ENCODE data around the gene ATXN3L.

Gene ATXN3L

DNA sequence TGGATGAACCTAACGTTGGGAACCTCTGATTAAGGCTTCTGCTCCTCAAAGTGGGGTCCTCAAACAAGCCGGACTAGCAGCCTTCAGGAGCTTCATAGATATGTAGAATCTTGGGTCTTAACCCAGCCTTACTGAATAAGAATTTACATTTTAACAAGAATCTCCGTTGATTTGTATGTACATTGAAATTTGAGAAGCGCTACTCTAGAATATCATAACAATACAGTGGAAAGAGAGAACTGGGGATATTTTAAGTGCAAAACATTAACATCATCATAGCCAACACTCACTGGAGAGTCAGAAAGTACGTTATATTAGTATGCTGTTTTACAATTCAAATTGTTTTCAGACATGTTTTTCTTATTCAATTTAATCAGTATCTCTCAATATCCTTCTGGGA lies 31.2 kb downstream of the ATXN3L start:
- no peak overlapping the region for H3K4me3 Mint-ChIP-seq
- H3K36me3 Mint-ChIP-seq (ENCODE audit: low read depth): no peaks in the 10 kb centered on the region
- no peak for DNase-seq
- no peak overlapping the region for H3K27ac Mint-ChIP-seq
- H3K4me1 Mint-ChIP-seq (ENCODE audit: low read depth): no peaks in the 10 kb centered on the region
- H3K27me3 Mint-ChIP-seq: peaks cover 55% of the 10 kb centered on the region
- H3K9me3 Mint-ChIP-seq: peaks cover 11% of the 10 kb centered on the region

DNA sequence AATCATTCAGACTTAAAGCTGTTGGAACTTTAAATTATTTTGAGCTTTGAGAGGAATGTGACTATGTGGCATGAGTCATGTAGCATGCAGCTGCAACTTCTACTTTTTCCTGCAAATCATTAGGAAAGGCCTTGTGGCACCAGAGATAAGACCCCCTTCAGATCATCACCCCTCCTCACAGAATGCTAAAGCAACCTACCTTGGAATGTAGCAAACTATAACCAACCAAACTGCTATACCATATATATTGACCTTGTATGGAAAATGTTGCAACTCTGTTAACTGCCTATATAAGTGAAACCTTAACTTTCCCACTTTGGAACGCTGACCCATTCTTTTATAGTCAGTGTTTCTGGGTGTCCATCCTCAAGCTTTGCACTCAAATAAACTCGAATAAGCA lies 32.0 kb downstream of the ATXN3L start:
- Mint-ChIP-seq H3K27ac (no peak overlapping the region), H3K27me3 (peaks cover 57% of the 10 kb centered on the region), H3K4me3 (no peak overlapping the region), H3K9me3 (peaks cover 11% of the 10 kb centered on the region), H3K4me1 (ENCODE audit: low read depth) (no peaks in the 10 kb centered on the region), H3K36me3 (ENCODE audit: low read depth) (no peaks in the 10 kb centered on the region)
- no peak for DNase-seq

DNA sequence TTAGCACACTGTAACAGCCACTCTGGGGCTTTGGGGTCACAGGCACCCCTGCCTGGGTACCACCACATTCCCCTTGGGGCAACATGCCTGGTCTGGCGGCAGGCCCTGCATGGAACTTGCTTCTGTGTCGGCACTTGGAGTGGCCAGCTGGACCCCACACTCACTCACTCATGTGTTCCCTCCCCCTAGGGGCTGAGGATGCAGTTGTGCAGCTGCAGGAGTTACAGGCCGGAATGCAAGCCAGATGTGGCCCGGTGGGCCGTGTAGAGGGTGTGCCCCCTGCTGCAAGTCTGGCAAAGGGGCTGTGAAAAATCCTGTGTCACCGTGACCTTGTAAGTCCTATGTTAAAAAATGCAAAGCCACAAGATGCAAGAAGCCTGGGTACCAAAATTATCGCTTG lies 34.2 kb downstream of the ATXN3L start:
- Mint-ChIP-seq H3K4me1 (ENCODE audit: low read depth) (no peaks in the 10 kb centered on the region), H3K9me3 (peaks cover 11% of the 10 kb centered on the region), H3K36me3 (ENCODE audit: low read depth) (no peaks in the 10 kb centered on the region), H3K27me3 (peaks cover 71% of the 10 kb centered on the region), H3K4me3 (no peak overlapping the region), H3K27ac (no peak overlapping the region)
- DNase-seq: no peak

DNA sequence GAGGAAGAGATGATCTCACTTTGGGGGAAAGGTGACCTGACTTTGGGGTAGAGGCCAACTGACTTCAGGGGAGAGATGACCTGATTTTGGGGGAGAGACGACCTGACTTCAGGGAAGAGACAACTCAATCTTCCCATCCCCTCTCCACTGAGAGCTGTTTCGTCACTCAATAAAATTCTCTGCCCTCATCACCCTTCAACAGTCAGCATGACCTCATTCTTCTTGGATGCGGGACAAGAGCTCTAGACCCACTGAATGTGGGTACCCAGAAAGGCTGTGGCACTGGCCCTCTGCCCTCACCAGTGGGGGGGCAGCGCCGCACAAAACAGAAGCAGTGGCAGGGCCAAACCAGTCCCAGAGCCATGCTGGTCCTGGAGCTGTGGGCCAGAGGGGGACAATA lies 34.6 kb downstream of the ATXN3L start:
- no peak for DNase-seq
- Mint-ChIP-seq H3K27me3 (peaks cover 70% of the 10 kb centered on the region), H3K27ac (no peak overlapping the region)

DNA sequence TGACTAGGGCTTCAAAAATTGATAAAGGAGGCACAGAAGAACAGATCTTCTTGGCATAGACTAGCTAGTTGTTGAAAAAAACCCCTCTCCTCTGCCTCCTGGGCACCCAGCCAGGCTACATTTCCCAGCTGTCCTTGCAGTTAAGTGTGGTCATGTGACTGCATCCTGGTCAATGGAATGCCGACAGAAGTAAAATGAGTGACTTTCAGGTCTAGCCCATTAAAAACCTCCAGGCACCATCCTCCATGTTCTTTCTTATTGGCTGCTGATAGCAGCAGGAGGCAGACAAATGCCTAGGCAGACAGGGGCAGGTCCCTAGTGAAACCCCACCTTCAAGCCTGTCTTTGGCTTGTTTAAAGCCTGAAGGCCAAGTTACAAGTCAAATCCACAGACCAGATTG lies 35.3 kb downstream of the ATXN3L start:
- no peak overlapping the region for H3K27ac Mint-ChIP-seq
- no peaks in the 10 kb centered on the region for H3K4me1 Mint-ChIP-seq (ENCODE audit: low read depth)
- H3K4me3 Mint-ChIP-seq: no peak overlapping the region
- H3K9me3 Mint-ChIP-seq: peaks cover 11% of the 10 kb centered on the region
- H3K36me3 Mint-ChIP-seq (ENCODE audit: low read depth): no peaks in the 10 kb centered on the region
- H3K27me3 Mint-ChIP-seq: peaks cover 69% of the 10 kb centered on the region
- DNase-seq: no peak

More for the DNA sequence above, 34.6 kb downstream of the ATXN3L start:
- Mint-ChIP-seq H3K9me3 (peaks cover 11% of the 10 kb centered on the region), H3K4me3 (no peak overlapping the region), H3K36me3 (ENCODE audit: low read depth) (no peaks in the 10 kb centered on the region), H3K4me1 (ENCODE audit: low read depth) (no peaks in the 10 kb centered on the region)

DNA sequence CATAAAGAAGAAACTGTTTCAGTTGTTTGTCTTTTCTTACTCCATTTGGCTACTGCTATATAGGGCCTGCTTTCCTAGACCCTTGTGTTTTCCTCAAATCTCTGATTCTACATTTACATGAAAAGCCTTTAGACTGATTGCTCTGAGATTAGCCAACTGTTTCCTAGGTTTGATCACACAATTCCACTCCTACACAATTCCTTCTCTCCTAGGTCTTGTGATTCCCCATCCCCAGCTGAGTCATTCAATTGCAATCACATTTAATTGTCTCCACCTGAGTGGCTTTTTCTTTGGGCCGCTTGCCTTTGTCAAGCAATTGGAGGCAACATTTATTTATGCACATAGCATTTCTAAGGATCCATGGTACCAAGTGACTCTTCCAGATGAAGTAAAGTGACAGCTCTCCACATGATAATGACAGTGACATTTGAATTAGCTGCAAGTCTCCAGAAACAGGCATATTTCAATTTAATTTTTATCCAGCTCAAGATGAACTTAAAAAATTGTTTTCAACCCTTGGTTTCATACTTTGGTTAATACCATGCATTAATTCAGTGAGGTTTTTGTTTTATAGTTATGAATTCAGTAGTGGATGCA lies 35.8 kb downstream of the ATXN3L start:
- Mint-ChIP-seq H3K27ac (no peak overlapping the region), H3K4me1 (ENCODE audit: low read depth) (no peaks in the 10 kb centered on the region), H3K27me3 (peaks cover 66% of the 10 kb centered on the region), H3K9me3 (peaks cover 11% of the 10 kb centered on the region), H3K4me3 (no peak overlapping the region), H3K36me3 (ENCODE audit: low read depth) (no peaks in the 10 kb centered on the region)
- DNase-seq: no peak

DNA sequence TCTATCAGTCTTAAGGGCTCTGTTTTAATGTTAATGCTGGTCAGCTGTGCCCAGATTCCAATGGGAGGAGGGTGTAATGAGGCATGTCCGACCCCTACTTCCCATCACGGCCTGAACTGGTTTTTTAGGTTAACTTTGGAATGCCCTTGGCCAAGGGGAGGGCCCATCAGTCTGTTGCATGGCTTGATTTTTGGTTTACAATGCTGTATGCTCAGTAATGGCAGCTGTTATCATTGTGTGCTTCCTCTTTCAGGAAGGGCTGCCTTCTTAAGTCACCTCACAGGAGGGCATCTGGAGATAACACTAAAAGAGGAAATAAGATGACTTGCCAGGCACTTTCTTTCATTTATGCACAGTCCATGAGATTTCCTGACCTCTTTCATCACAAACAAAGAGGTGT lies 36.3 kb downstream of the ATXN3L start:
- Mint-ChIP-seq H3K4me1 (ENCODE audit: low read depth) (no peaks in the 10 kb centered on the region), H3K27ac (no peak overlapping the region), H3K9me3 (peaks cover 11% of the 10 kb centered on the region), H3K36me3 (ENCODE audit: low read depth) (no peaks in the 10 kb centered on the region), H3K27me3 (peaks cover 67% of the 10 kb centered on the region), H3K4me3 (no peak overlapping the region)
- no peak for DNase-seq

DNA sequence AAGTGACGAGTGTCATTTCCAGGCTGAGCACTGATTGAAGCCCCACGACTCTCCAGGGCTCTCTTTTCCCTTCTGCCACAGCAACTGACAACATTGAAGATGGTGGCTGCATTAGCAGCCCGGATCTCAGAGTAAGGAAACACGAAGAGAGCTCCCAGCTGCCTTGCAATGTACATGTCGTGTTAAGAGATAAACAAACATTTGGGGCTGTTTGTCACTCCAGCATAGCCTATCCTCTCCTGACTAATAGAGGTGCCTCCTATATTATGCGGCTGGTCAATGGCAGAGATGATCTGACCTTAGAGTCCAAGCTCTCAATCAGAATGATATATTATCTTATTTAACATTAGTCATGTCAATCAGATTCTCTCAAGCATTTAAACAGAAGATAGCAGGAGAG lies 38.6 kb downstream of the ATXN3L start:
- H3K36me3 Mint-ChIP-seq (ENCODE audit: low read depth): no peaks in the 10 kb centered on the region
- H3K4me3 Mint-ChIP-seq: no peak overlapping the region
- H3K9me3 Mint-ChIP-seq: peaks cover 11% of the 10 kb centered on the region
- H3K4me1 Mint-ChIP-seq (ENCODE audit: low read depth): no peaks in the 10 kb centered on the region
- no peak overlapping the region for H3K27ac Mint-ChIP-seq
- H3K27me3 Mint-ChIP-seq: peaks cover 65% of the 10 kb centered on the region
- no peak for DNase-seq

DNA sequence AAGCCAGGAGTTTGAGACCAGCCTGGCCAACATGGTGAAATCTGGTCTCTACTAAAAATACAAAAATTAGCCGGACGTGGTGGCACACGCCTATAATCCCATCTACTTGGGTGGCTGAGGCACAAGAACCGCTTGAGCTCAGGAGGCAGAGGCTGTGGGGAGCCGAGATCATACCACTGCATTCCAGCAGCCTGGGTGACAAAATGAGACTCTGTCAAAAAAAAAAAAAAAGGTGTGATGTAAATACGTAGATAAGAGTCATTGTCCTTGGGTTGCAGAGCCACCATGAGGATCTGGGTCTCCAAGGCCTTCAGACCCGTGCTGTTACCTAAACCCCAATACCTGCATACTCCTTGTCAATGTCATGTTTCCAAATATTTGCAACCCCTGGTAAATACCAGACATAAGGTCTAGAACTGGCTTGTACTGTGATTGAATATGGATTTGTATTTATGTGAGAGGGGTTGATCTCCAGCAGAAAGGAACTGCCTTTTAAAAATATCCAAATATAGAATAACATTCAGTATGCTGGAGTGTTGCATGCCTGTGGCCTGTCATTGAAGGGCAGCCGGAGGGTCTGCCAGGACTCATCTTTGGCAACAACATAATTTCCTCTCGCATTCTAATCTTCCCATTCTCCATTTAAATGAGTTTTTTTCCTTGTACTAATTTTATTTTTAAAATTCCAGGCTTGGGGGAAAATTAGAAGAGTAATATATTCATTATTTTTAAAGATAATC lies 40.4 kb downstream of the ATXN3L start:
- no peaks in the 10 kb centered on the region for H3K4me1 Mint-ChIP-seq (ENCODE audit: low read depth)
- peaks cover 4% of the 10 kb centered on the region for H3K9me3 Mint-ChIP-seq
- no peak for DNase-seq
- H3K36me3 Mint-ChIP-seq (ENCODE audit: low read depth): no peaks in the 10 kb centered on the region
- H3K4me3 Mint-ChIP-seq: no peak overlapping the region
- H3K27ac Mint-ChIP-seq: no peak overlapping the region
- H3K27me3 Mint-ChIP-seq: peaks cover 70% of the 10 kb centered on the region

DNA sequence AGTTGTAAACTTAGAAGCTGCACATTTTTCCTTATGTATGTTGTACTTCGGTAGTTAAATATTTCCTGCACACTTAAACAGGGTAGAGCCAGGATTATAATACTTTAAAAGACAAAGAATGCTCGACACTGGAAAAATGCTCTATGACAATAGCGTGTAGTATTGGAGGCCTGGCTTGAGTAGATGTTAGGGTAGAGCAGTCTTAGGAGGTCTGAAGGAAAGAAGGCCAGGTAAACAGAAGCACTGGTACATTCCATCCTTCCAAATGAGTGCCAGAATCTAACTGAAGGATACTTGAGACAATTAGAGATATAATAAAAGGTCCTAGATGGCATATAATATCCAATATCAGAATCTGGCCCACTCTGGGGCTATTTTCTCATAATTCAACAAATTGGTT lies 42.3 kb downstream of the ATXN3L start:
- DNase-seq: no peak
- H3K27ac Mint-ChIP-seq: no peak overlapping the region
- H3K27me3 Mint-ChIP-seq: peaks cover 67% of the 10 kb centered on the region
- H3K9me3 Mint-ChIP-seq: no peaks in the 10 kb centered on the region
- no peaks in the 10 kb centered on the region for H3K4me1 Mint-ChIP-seq (ENCODE audit: low read depth)
- H3K4me3 Mint-ChIP-seq: no peak overlapping the region
- H3K36me3 Mint-ChIP-seq (ENCODE audit: low read depth): no peaks in the 10 kb centered on the region

DNA sequence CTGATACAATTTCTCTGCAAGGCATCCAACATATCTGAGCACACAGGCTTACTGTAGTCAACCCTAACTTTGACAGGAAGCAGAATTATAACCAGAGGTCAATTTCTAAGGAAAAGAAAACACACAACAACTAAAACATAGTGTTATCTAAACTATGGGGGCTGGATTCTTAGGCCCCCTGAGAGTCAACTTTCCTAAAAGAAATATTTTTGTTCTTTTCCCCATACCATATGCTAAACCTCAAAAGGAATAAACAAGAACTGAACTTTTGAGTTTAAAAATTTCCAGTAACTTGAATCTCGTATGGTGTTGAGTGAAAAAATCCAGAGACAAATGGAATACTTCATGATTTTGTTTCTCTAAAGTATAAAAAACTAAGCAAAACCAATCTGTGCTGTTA lies 42.9 kb downstream of the ATXN3L start:
- Mint-ChIP-seq H3K27me3 (peaks cover 67% of the 10 kb centered on the region), H3K4me3 (no peak overlapping the region), H3K36me3 (ENCODE audit: low read depth) (no peaks in the 10 kb centered on the region), H3K9me3 (no peaks in the 10 kb centered on the region), H3K27ac (no peak overlapping the region), H3K4me1 (ENCODE audit: low read depth) (no peaks in the 10 kb centered on the region)
- no peak for DNase-seq

DNA sequence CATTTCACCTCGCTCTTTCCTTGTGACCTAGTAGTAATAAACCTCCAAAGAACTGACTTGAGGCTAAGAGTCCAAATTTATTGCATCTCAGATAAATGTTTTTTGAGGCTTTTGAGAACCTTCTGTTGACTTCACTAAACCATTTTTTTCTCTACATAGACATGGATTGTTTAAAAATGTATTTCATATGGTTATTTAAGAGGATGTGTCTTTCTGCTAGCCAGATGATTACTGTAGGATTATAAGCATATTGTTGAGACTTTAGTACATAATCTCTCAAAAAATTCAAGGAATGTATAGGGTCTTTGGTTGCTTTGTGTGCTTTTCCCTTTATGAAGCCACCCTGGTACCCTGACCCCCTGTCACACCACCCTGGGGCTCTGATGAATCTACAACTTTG lies 44.8 kb downstream of the ATXN3L start:
- H3K36me3 Mint-ChIP-seq (ENCODE audit: low read depth): no peaks in the 10 kb centered on the region
- no peak for DNase-seq
- no peaks in the 10 kb centered on the region for H3K4me1 Mint-ChIP-seq (ENCODE audit: low read depth)
- no peaks in the 10 kb centered on the region for H3K9me3 Mint-ChIP-seq
- no peak overlapping the region for H3K27ac Mint-ChIP-seq
- H3K27me3 Mint-ChIP-seq: peaks cover 62% of the 10 kb centered on the region
- H3K4me3 Mint-ChIP-seq: no peak overlapping the region

DNA sequence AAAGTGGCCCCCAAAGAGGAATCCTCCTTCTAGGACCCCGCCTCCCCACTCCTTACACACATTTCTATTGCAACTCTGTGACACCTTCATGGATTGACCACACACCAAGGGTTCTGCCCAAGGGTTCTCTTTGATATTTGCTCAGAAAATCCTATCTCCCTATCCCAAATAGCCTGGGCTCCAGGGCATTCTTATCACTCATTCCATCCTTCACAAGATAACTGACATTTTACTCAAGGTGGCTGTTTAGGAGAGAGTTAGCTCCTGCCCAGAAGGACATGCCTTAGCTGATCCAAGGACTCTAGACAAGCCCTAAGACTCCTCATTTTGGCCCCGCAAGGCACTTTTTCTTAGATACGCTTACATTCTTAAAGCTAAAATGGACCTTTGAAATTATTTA lies 47.4 kb downstream of the ATXN3L start:
- H3K27me3 Mint-ChIP-seq: peaks cover 59% of the 10 kb centered on the region
- H3K4me3 Mint-ChIP-seq: no peak overlapping the region
- no peak for DNase-seq
- no peaks in the 10 kb centered on the region for H3K36me3 Mint-ChIP-seq (ENCODE audit: low read depth)
- H3K4me1 Mint-ChIP-seq (ENCODE audit: low read depth): no peaks in the 10 kb centered on the region
- H3K9me3 Mint-ChIP-seq: no peaks in the 10 kb centered on the region
- no peak overlapping the region for H3K27ac Mint-ChIP-seq

DNA sequence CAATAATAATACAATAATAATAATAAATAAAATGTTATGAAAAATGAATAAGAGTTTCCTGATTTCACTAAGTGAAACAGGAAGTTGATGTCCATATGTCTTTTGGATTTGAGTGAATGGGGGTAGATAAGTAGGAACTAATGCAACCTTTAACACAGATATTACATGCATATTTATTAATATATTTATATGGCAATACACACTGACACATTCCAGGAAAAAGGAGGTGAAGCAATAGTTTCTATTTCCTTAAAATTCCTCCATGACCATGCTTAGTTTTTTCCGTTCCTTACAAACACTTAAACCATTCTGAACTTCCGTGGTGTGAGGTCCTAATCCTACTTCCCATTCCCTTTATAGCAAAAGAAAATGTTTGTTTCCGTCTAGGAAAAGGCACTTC lies 48.3 kb downstream of the ATXN3L start:
- H3K9me3 Mint-ChIP-seq: no peaks in the 10 kb centered on the region
- H3K27ac Mint-ChIP-seq: no peak overlapping the region
- DNase-seq: no peak
- H3K4me3 Mint-ChIP-seq: no peak overlapping the region
- H3K27me3 Mint-ChIP-seq: peaks cover 51% of the 10 kb centered on the region
- H3K36me3 Mint-ChIP-seq (ENCODE audit: low read depth): no peaks in the 10 kb centered on the region
- H3K4me1 Mint-ChIP-seq (ENCODE audit: low read depth): peaks cover 2% of the 10 kb centered on the region

DNA sequence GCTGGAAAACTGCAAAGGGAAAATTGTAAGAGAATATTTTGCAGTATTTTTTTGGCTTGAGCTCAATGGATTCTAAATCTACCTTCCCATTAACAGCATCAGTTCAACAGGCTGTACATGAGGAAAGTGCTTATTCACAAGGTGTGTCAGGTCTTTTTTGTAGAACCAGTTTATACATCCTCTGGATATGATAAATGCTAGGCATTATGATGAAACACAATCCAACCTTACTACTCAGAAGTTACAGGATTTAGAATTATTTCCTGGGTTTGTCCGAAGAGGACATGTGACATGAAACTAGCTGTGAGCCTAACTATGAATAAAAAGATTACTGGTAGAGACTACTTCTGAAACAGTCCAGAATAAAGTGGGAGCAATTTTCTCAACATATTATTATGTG lies 49.5 kb downstream of the ATXN3L start:
- Mint-ChIP-seq H3K27ac (no peak overlapping the region), H3K36me3 (ENCODE audit: low read depth) (no peaks in the 10 kb centered on the region), H3K27me3 (peaks cover 43% of the 10 kb centered on the region), H3K4me1 (ENCODE audit: low read depth) (peaks cover 2% of the 10 kb centered on the region), H3K4me3 (no peak overlapping the region), H3K9me3 (no peaks in the 10 kb centered on the region)
- DNase-seq: no peak

All from activated T-cell treated with anti-CD3 and anti-CD28 coated beads, Interleukin-2, amount 50 U/mL, for 24 hours (primary cell).